ENCODE results near the gene OTX2.

The OTX2 gene

GRCh38 chr14:56753396-56753795 is 56.9 kb downstream of the OTX2 start:
- Histone ChIP-seq H3K27me3 (ENCODE audit: low read length) (no peaks in the 10 kb centered on the region), H3K9me2 (replicated peaks; ENCODE audit: insufficient read depth, low read length) (no peaks in the 10 kb centered on the region), H3K4me3 (ENCODE audit: insufficient read depth, low read length, poor library complexity, severe bottlenecking) (no peak overlapping the region), H3K79me2 (ENCODE audit: insufficient read depth, low read length) (no peaks in the 10 kb centered on the region), H4K20me1 (ENCODE audit: low read depth, low read length) (no peaks in the 10 kb centered on the region), H3K36me3 (ENCODE audit: low read length) (no peaks in the 10 kb centered on the region), H2AFZ (ENCODE audit: low read depth, low read length, severe bottlenecking) (no peak overlapping the region), H3K9me3 (ENCODE audit: insufficient read depth, low read length) (no peaks in the 10 kb centered on the region), H3F3A (ENCODE audit: insufficient read depth) (no peaks in the 10 kb centered on the region), H3K27ac (ENCODE audit: low read depth, low read length) (no peak overlapping the region), H3K4me2 (ENCODE audit: low read depth, low read length, poor library complexity, severe bottlenecking) (no peak overlapping the region), H3K9ac (ENCODE audit: low read length) (no peak overlapping the region)
- TF ChIP-seq CTCF (IDR thresholded peaks at IDR 0.05; ENCODE audit: insufficient read depth, low read length, poor library complexity, severe bottlenecking) (no peak), EZH2phosphoT487 (conservative IDR thresholded peaks at IDR 0.05; ENCODE audit: low read length) (no peak)

- H3K9ac ChIP-seq (ENCODE audit: low read length): no peak overlapping the region
- H3K4me3 ChIP-seq (ENCODE audit: insufficient read depth, low read length, poor library complexity, severe bottlenecking): no peak overlapping the region
- no peaks in the 10 kb centered on the region for H3K27me3 ChIP-seq (ENCODE audit: low read length)
- H3K27ac ChIP-seq (ENCODE audit: low read depth, low read length): no peak overlapping the region
- H2AFZ ChIP-seq (ENCODE audit: low read depth, low read length, severe bottlenecking): no peak overlapping the region
- H3K9me3 ChIP-seq (ENCODE audit: insufficient read depth, low read length): no peaks in the 10 kb centered on the region
- no peaks in the 10 kb centered on the region for H3F3A ChIP-seq (ENCODE audit: insufficient read depth)
- no peaks in the 10 kb centered on the region for H4K20me1 ChIP-seq (ENCODE audit: low read depth, low read length)
- no peaks in the 10 kb centered on the region for H3K36me3 ChIP-seq (ENCODE audit: low read length)
- TF ChIP-seq CTCF (IDR thresholded peaks at IDR 0.05; ENCODE audit: insufficient read depth, low read length, poor library complexity, severe bottlenecking): no peak
- no peak for TF ChIP-seq EZH2phosphoT487 (conservative IDR thresholded peaks at IDR 0.05; ENCODE audit: low read length)
- no peaks in the 10 kb centered on the region for H3K79me2 ChIP-seq (ENCODE audit: insufficient read depth, low read length)
- no peaks in the 10 kb centered on the region for H3K9me2 ChIP-seq (replicated peaks; ENCODE audit: insufficient read depth, low read length)
- no peak overlapping the region for H3K4me2 ChIP-seq (ENCODE audit: low read depth, low read length, poor library complexity, severe bottlenecking)
Measured at GRCh38 chr14:56752428-56752827, 57.9 kb downstream of the OTX2 start.

GRCh38 chr14:56751471-56751870 is 58.8 kb downstream of the OTX2 start:
- Histone ChIP-seq H3K27ac (ENCODE audit: low read depth, low read length) (no peak overlapping the region), H4K20me1 (ENCODE audit: low read depth, low read length) (no peaks in the 10 kb centered on the region), H2AFZ (ENCODE audit: low read depth, low read length, severe bottlenecking) (no peak overlapping the region), H3K9ac (ENCODE audit: low read length) (no peak overlapping the region), H3K4me2 (ENCODE audit: low read depth, low read length, poor library complexity, severe bottlenecking) (no peak overlapping the region), H3K9me3 (ENCODE audit: insufficient read depth, low read length) (no peaks in the 10 kb centered on the region), H3K79me2 (ENCODE audit: insufficient read depth, low read length) (no peaks in the 10 kb centered on the region), H3K27me3 (ENCODE audit: low read length) (no peaks in the 10 kb centered on the region), H3K4me3 (ENCODE audit: insufficient read depth, low read length, poor library complexity, severe bottlenecking) (no peak overlapping the region), H3K36me3 (ENCODE audit: low read length) (no peaks in the 10 kb centered on the region), H3K9me2 (replicated peaks; ENCODE audit: insufficient read depth, low read length) (no peaks in the 10 kb centered on the region), H3F3A (ENCODE audit: insufficient read depth) (no peaks in the 10 kb centered on the region)
- no peak for TF ChIP-seq EZH2phosphoT487 (conservative IDR thresholded peaks at IDR 0.05; ENCODE audit: low read length)
- TF ChIP-seq CTCF (IDR thresholded peaks at IDR 0.05; ENCODE audit: insufficient read depth, low read length, poor library complexity, severe bottlenecking): no peak

Data from SU-DHL-6 (cell line).